Renal pelvis (tissue), 4 donors: Measurements from ENCODE around the gene PLPP4. TPM values are rescaled to one million over a fixed set of nuclear protein-coding genes. Genes with fewer than 3 reads are reported as not detected.

Experiments used
- DNase-seq: peaks from one replicate; pipeline ENCODE4 v3.0.0-alpha.2; 2013
- polyA plus RNA-seq, 3 donors: library from polyadenylated mRNA; unstranded; fragments of 120-200 nt; gene quantifications; one replicate each; pipeline ENCODE4 v1.2.1, GENCODE V29; 2013; ENCODE audit not compliant: insufficient read length in 3 of 3

The PLPP4 gene
- polyA plus RNA-seq, 3 donors, result 2.9 to 6.3 (median 4.9) TPM

DNA sequence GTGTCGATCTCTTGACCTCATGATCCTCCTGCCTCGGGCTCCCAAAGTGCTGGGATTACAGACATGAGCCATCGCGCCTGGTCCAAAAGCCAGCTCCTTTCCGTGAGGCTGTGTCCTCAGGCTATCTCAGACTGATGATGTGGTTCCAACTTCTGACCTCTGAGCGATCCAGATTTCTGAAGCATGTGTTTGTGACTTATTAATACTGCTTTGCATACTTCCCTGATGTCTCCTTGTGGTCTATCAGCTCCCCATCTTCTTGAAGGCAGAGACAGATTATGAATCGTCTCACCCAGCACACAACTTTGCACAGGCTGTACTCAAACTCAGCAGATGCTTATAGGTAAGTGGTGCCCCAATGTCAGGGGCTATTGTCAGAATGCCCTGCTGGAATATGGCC, 2.0 kb upstream of the PLPP4 start:
- no peak for DNase-seq

DNA sequence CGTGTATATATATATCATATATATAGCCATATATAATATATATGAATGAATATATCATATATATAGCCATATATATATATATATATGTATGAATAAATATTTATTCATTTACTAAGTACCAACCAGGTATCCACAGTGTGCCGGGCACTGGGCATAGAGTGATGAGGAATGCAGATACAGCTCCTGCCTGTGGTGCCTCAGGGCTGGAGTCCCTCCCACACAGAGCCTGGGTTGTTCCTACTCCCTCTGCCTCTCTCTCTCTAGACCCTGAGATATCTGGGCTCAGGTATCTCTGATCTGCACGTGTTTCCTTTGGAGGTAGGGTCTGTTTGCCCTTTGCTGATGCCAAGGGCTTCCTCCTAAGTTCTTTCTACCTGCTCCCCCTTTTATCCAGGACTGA, 1.4 kb upstream of the PLPP4 start:
- DNase-seq, result no peak

GRCh38 chr10:120456143-120456625, 843 bp upstream of the PLPP4 start:
- no peak for DNase-seq

DNA sequence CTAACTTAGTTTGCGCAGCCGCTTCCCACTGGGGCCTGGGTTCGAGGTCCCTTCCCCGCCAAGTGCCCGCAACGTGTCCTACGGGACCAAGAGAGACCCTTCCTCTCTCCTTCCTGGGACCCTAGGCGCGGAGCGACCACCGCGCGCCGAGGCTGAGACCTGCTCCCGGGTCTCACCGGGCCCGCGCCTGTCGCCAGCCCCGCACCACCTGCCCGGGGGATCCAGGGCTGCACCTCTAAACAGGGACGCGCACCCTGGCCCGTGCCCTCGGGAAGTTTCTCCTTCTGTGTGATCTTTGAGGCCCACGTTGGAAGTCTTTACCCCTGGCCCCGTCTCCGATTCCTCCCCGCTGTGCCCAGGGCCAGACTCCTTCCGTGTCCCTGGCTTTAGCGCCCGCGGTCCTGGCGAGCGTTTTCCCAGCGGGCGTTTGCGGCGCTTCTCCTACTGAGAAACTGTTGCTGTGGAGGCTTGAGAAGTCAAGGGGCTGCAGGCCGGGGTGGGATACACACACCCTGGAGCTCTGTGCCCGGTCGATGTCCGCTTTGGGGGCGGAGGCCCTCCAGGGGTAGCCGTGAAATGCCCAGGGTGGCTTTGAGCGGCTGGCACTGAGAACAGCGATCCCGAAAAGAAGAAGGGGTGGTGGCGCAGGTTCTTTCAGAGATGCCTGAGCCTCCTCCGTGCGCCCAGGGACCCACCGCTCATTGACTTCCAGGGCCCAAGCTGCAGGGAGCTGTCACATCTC, 575 bp downstream of the PLPP4 start:
- no peak for DNase-seq

DNA sequence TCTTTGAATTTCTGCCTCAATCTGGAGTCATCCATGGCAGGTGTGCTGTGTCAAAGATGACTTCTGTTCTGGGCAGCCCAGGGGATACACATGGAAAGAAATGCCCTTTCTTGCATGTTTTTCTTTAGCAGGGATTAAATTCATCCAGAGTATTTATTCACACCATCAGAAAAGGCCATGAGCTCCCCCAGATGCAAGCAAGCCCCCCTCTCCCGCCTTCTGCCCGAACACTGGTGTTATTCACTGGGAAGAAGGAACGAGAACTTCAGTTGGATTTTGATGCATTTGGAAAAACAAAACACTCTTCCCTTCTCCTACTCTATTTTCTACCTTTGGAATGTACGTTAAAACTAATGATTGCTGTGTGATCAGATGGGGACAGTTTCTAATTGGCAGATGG, 1.4 kb downstream of the PLPP4 start:
- DNase-seq, result no peak

GRCh38 chr10:120459185-120459584, 2.2 kb downstream of the PLPP4 start:
- DNase-seq, result no peak

DNA sequence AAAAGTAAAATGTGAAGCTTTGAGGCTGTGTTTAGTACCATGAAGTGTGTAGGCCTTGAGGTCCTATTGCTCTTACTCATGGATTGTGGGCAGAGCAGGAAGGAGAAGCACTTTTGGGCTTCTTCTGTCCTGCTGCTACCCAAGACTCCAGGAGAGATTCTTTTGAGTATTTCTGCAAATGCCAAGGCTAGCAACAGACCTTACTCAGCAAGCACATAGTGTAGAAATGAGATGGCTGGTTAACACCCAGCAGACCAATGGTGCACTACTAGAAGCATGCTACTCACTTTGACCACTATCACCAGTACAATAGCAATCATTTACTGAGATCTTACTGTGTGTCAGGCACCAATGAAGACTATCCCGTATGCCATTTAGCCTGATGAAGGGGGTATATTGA, 3.2 kb downstream of the PLPP4 start:
- DNase-seq, result no peak

GRCh38 chr10:120460776-120461175, 3.7 kb downstream of the PLPP4 start:
- DNase-seq, result no peak

DNA sequence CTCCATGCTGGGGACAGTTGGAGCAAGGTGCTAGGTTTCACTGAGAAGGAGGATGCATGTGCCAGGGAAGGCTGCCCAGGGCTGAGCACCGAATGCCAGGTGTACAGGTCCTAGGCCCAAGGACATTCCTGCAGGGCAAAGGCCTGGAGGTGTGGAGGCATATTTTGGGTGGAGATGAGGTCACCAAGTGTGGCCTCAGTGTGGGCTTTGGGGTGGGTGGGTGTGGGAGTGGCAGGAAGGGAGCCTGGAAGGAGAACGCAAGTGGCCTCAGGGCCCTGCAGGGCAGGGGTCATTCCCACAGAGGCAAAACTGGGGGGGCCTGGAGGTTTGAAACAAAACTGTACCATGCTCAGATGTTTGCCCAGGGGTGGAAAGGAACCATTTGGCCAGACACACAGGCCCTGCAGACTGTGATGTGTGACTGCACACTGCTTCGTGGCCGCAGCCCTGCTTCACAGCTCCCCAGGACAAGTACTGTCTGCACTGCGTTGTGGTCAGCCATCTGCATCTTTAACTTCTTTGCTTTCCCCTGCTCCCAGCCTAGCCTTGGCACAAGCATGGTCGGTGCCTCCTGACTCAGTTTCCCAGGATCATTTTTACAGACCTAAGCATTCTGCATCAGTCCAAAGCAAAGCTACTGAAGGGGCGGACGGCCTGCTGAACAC, 5.1 kb downstream of the PLPP4 start:
- no peak for DNase-seq

- DNase-seq, result no peak
Measured at GRCh38 chr10:120465138-120465537, 8.1 kb downstream of the PLPP4 start.

DNA sequence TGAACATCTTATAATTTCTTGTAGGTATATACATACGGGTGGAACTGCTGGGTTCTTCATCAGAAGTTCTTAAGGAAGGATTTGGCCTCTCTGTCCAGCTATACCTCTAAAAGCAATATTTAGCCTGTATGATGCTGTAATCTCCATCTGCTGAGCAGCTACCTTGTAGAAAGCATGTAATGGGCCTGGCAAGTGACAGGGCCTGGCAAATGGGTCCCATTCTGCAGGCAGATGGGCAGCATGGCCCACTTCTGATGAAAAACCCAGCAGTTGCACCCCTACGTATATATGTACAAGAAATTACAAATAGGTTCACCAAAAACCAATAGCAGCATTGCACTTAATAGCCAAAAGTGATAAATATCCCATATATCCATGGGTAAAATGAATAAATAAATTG, 9.0 kb downstream of the PLPP4 start:
- DNase-seq, result no peak

DNA sequence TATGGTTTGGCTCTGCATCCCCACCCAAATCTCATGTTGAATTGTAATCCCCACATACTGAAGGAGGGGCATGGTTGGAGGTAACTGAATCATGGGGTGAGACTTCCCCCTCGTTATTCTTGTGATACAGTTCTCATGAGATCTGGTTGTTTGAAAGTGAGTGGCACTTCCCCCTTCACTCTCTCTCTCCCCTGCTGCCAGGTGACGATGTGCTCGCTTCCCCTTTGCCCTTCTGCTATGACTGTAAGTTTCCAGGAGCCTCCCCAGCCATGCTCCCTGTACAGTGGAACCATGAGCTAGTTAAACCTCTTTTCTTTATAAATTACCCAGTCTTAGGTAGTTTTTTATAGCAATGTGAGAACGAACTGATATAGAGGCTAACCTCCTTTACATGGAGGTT, 16.6 kb downstream of the PLPP4 start:
- no peak for DNase-seq

- DNase-seq, result no peak
Measured at GRCh38 chr10:120474956-120475355, 17.9 kb downstream of the PLPP4 start.

DNA sequence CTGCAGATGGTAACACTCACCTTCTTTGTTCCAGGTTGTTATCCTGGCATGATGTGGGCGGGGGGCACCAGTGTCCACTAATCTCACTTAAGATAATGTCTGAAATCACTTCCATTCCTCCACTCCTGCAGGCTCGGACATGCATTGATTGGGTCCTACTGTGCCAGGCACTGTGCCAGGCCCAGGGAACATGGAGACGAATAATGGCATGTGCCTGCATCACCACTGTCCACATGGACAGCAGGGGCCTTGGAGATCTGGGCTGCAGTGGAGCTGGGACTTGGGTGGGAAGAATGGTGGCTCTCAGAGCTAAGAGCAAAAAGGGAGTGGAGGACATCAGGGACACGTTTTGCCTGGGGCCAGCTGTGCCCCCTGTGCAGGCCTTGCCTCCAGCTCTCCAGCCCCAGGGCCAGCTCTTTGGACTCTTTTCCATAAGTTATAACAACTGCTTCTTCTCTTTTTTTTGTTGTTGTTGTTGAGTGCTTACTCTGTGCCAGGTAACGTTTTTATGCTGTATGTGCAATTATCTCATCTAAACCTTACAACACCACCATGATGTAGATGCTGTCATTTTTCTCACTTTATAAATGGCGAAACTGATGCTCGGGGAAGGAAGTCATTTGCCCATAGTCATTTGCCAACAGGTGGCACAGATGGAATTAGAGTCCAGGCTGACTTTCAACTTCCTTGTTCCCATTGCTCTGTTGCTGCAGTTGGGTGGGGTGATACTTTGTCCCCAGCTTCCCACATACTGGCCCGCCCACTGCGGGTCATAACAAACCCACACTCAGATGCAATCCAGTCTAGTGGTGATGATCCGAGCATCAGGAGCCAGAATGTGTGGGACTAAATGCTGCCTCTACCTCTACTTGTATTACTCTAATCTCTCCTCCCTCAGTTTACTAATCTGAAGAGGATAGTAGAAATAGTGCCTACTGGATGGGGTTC, 19.1 kb downstream of the PLPP4 start:
- no peak for DNase-seq

- DNase-seq, result no peak
Measured at GRCh38 chr10:120477021-120477742, 20.2 kb downstream of the PLPP4 start.

DNA sequence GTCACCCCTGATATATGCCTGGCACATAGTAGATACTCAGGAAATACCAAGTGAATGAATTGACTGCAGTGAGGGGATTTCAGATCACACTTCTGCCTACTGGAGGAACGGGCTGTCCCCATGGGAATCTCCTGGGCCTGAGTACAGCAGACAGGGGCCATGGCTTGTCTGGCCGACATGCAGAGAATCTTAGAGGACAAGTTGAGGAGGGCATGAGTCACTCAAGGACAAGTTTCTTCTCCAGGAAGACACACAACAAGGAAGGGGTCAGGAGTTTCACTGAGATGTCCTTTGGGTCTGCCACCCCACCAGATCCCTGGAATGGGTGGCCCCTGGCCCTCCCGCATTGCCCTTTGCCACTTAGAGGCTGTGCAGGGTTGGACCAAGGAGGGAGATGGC, 20.7 kb downstream of the PLPP4 start:
- DNase-seq, result no peak

GRCh38 chr10:120478386-120478785, 21.4 kb downstream of the PLPP4 start:
- no peak for DNase-seq

- no peak for DNase-seq
Measured at GRCh38 chr10:120479506-120479905, 22.5 kb downstream of the PLPP4 start.

GRCh38 chr10:120480065-120480600, 23.1 kb downstream of the PLPP4 start:
- no peak for DNase-seq

GRCh38 chr10:120480848-120481247, 23.8 kb downstream of the PLPP4 start:
- no peak for DNase-seq

- DNase-seq, result no peak
Measured at GRCh38 chr10:120483006-120483405, 26.0 kb downstream of the PLPP4 start.
